Endothelial cell of umbilical vein (primary cell): Measurements from ENCODE around the gene SCAPER.

Experiments used
- CTCF ChIP-seq, 2 donors: IDR thresholded peaks; 1 replicate in 1 of 2; 2 replicates in 1 of 2; pipeline ENCODE4 v1.5.1; 2011; ENCODE audit warnings: low read length in 2 of 2, mild to moderate bottlenecking in 2 of 2, moderate library complexity in 2 of 2, control low read depth in 1 of 2, inconsistent platforms in 1 of 2, low read depth in 1 of 2; ENCODE audit not compliant: insufficient read depth in 1 of 2; ENCODE audit errors: extremely low read depth in 1 of 2
- EZH2 ChIP-seq: IDR thresholded peaks from 2 replicates; pipeline ENCODE4 v1.6.1; 2012; ENCODE audit warnings: borderline replicate concordance, low read depth, mild to moderate bottlenecking, moderate library complexity, low read length, inconsistent platforms; ENCODE audit not compliant: severe bottlenecking
- MYC ChIP-seq: IDR thresholded peaks from one replicate; pipeline ENCODE4 v1.6.1; 2011; ENCODE audit warnings: mild to moderate bottlenecking, low read depth, low read length
- POLR2A ChIP-seq: IDR thresholded peaks from 2 replicates; pipeline ENCODE4 v1.6.1; 2012; ENCODE audit warnings: low read depth, mild to moderate bottlenecking, control low read depth, low read length

- no peak for TF ChIP-seq MYC
- no peak for TF ChIP-seq CTCF (IDR thresholded peaks at IDR 0.05; ENCODE audit: extremely low read depth in 1 of 2, insufficient read depth in 1 of 2, low read depth in 1 of 2, low read length in 2 of 2)
- TF ChIP-seq EZH2, result no peak
- TF ChIP-seq POLR2A, result no peak
Observed at GRCh38 chr15:76480267-76480666, 424.9 kb downstream of the SCAPER start.
